IMR-90 (cell line): ENCODE results near the gene ZNF783. TPM values are rescaled to one million over a fixed set of nuclear protein-coding genes. Genes with fewer than 3 reads are reported as not detected.

Source experiments
- ATAC-seq: fragments of 200-7000 bp; cut with Tn5 transposase; 2 replicates; pipeline ENCODE4 v1.9.1; 2020; ENCODE audit warnings: low read depth, mild to moderate bottlenecking, moderate library complexity
- BruUV-seq: library from RNA; stranded (reverse); fragments of 400-500 nt; replicated peaks from 2 replicates; lab custom pipeline; 2021; lab: Mats Ljungman, UMichigan
- CTCF ChIA-PET: fragments of 300-600 bp; formaldehyde crosslinking; extraction: SDS; loops from one replicate; lab custom pipeline; 2021; ENCODE audit warnings: antibody characterized with exemption; lab: Yijun Ruan, JAX
- POLR2A ChIA-PET: fragments of 300-600 bp; sonication (Branson Sonifier 250); formaldehyde crosslinking; loops from one replicate; lab custom pipeline; 2022; ENCODE audit warnings: antibody characterized with exemption; ENCODE audit not compliant: unreplicated experiment; lab: Charles Lee
- DNase-seq: peaks from one replicate; pipeline ENCODE4 v3.0.0; 2013
- H2AFZ ChIP-seq: replicated peaks from 2 replicates; pipeline ENCODE3; 2013; ENCODE audit warnings: low read length, mild to moderate bottlenecking; ENCODE audit not compliant: poor library complexity
- H2AK5ac ChIP-seq: 2 replicates; pipeline ENCODE4 v1.6.1; 2013; ENCODE audit warnings: low read depth, low read length, inconsistent platforms
- H2AK9ac ChIP-seq: replicated peaks from 2 replicates; pipeline ENCODE3; 2013; ENCODE audit warnings: mild to moderate bottlenecking, low read depth, low read length, moderate library complexity; ENCODE audit not compliant: poor library complexity
- H2BK120ac ChIP-seq: 2 replicates; pipeline ENCODE4 v1.6.1; 2013; ENCODE audit warnings: low read depth, low read length, inconsistent platforms
- H2BK15ac ChIP-seq: 3 replicates; pipeline ENCODE4 v1.6.1; 2013; ENCODE audit warnings: low read depth, low read length, inconsistent platforms
- H2BK20ac ChIP-seq: 2 replicates; pipeline ENCODE4 v1.6.1; 2013; ENCODE audit warnings: low read depth, mild to moderate bottlenecking, inconsistent platforms, low read length, moderate library complexity
- H2BK5ac ChIP-seq: 2 replicates; pipeline ENCODE4 v1.6.1; 2013; ENCODE audit warnings: mild to moderate bottlenecking, low read depth, low read length, inconsistent platforms; ENCODE audit not compliant: poor library complexity, severe bottlenecking
- H3K14ac ChIP-seq: replicated peaks from 2 replicates; pipeline ENCODE4 v1.6.1; 2013; ENCODE audit warnings: low read depth, low read length, inconsistent platforms
- H3K18ac ChIP-seq: 2 replicates; pipeline ENCODE4 v1.6.1; 2013; ENCODE audit warnings: low read depth, low read length, control low read depth
- H3K23ac ChIP-seq: 2 replicates; pipeline ENCODE4 v1.6.1; 2013; ENCODE audit warnings: low read depth, low read length, inconsistent platforms
- H3K27ac ChIP-seq: 2 replicates; pipeline ENCODE4 v1.5.1; 2013; ENCODE audit warnings: mild to moderate bottlenecking, control low read depth, low read length; ENCODE audit not compliant: insufficient read depth
- H3K27me3 ChIP-seq: 2 replicates; pipeline ENCODE4 v1.6.1; 2013; ENCODE audit warnings: low read length; ENCODE audit not compliant: control insufficient read depth, insufficient read depth
- H3K36me3 ChIP-seq: 2 replicates; pipeline ENCODE4 v1.6.1; 2013; ENCODE audit warnings: low read length, mixed read lengths; ENCODE audit not compliant: control insufficient read depth, insufficient read depth
- H3K4ac ChIP-seq: 2 replicates; pipeline ENCODE4 v1.6.1; 2013; ENCODE audit warnings: low read depth, low read length, inconsistent platforms
- H3K4me1 ChIP-seq: 2 replicates; pipeline ENCODE4 v1.6.1; 2013; ENCODE audit warnings: low read length, mixed read lengths; ENCODE audit not compliant: control insufficient read depth, insufficient read depth
- H3K4me2 ChIP-seq: 2 replicates; pipeline ENCODE4 v1.6.1; 2013; ENCODE audit warnings: low read depth, mild to moderate bottlenecking, control low read depth, low read length, moderate library complexity
- H3K4me3 ChIP-seq: 2 replicates; pipeline ENCODE4 v1.5.1; 2013; ENCODE audit warnings: low read depth, mild to moderate bottlenecking, control low read depth, low read length, moderate library complexity; ENCODE audit not compliant: insufficient read depth
- H3K56ac ChIP-seq: 2 replicates; pipeline ENCODE4 v1.6.1; 2013; ENCODE audit warnings: low read length, inconsistent platforms; ENCODE audit not compliant: insufficient read depth; ENCODE audit errors: extremely low read depth
- H3K79me1 ChIP-seq, 2 experiments: 2 replicates each; pipeline ENCODE4 v1.6.1; 2013; ENCODE audit warnings: low read length in 2 of 2, inconsistent platforms in 1 of 2, low read depth in 1 of 2
- H3K9ac ChIP-seq: 2 replicates; pipeline ENCODE4 v1.6.1; 2013; ENCODE audit warnings: low read depth, low read length, control low read depth
- H3K9me1 ChIP-seq: 2 replicates; pipeline ENCODE4 v1.6.1; 2013; ENCODE audit warnings: low read length, inconsistent platforms; ENCODE audit not compliant: insufficient read depth
- H3K9me3 ChIP-seq: 2 replicates; pipeline ENCODE4 v1.6.1; 2013; ENCODE audit warnings: low read length; ENCODE audit not compliant: control insufficient read depth, insufficient read depth
- H4K20me1 ChIP-seq: 2 replicates; pipeline ENCODE4 v1.6.1; 2013; ENCODE audit warnings: low read length, inconsistent platforms; ENCODE audit not compliant: insufficient read depth
- H4K5ac ChIP-seq: 2 replicates; pipeline ENCODE4 v1.6.1; 2013; ENCODE audit warnings: mild to moderate bottlenecking, low read depth, low read length, control low read depth
- H4K8ac ChIP-seq, 2 experiments: 2 replicates each; pipeline ENCODE4 v1.6.1; 2013; ENCODE audit warnings: low read depth in 2 of 2, low read length in 2 of 2, control low read depth in 1 of 2, inconsistent platforms in 1 of 2
- H4K91ac ChIP-seq: 2 replicates; pipeline ENCODE4 v1.6.1; 2013; ENCODE audit warnings: low read depth, low read length, inconsistent platforms; ENCODE audit not compliant: insufficient read depth
- BHLHE40 ChIP-seq: fragments of 150-350 bp; IDR thresholded peaks from 2 replicates; pipeline ENCODE4 v1.6.1; 2016; ENCODE audit warnings: mild to moderate bottlenecking, low read depth, low read length
- CEBPB ChIP-seq: IDR thresholded peaks from 2 replicates; pipeline ENCODE4 v1.6.1; 2012; ENCODE audit warnings: low read depth, low read length, improper control_type of control experiment
- CHD1 ChIP-seq: IDR thresholded peaks from 2 replicates; pipeline ENCODE4 v1.6.1; 2012; ENCODE audit warnings: low read depth, low read length, improper control_type of control experiment
- CTCF ChIP-seq: conservative IDR thresholded peaks from 2 replicates; pipeline ENCODE4 v1.5.1; 2012; ENCODE audit warnings: mild to moderate bottlenecking, low read depth, low read length, improper control_type of control experiment
- ELK1 ChIP-seq: fragments of 150-350 bp; IDR thresholded peaks from 2 replicates; pipeline ENCODE4 v1.6.1; 2016; ENCODE audit warnings: low read depth, mild to moderate bottlenecking, low read length, moderate library complexity, borderline replicate concordance
- MAFK ChIP-seq: IDR thresholded peaks from 2 replicates; pipeline ENCODE4 v1.6.1; 2012; ENCODE audit warnings: low read depth, low read length, improper control_type of control experiment
- MAZ ChIP-seq: IDR thresholded peaks from 2 replicates; pipeline ENCODE4 v1.6.1; 2012; ENCODE audit warnings: low read depth, mild to moderate bottlenecking, low read length, improper control_type of control experiment, moderate library complexity, borderline replicate concordance
- MXI1 ChIP-seq: IDR thresholded peaks from 2 replicates; pipeline ENCODE4 v1.6.1; 2012; ENCODE audit warnings: low read depth, mild to moderate bottlenecking, low read length, moderate library complexity, borderline replicate concordance
- NFE2L2 ChIP-seq: fragments of 150-350 bp; IDR thresholded peaks from 2 replicates; pipeline ENCODE4 v1.6.1; 2016; ENCODE audit warnings: low read depth, mild to moderate bottlenecking, low read length
- POLR2A ChIP-seq: IDR thresholded peaks from 2 replicates; pipeline ENCODE4 v1.6.1; 2012; ENCODE audit warnings: mild to moderate bottlenecking, low read depth, low read length
- RAD21 ChIP-seq: IDR thresholded peaks from 2 replicates; pipeline ENCODE4 v1.6.1; 2012; ENCODE audit warnings: low read length, improper control_type of control experiment
- RCOR1 ChIP-seq: IDR thresholded peaks from 2 replicates; pipeline ENCODE4 v1.6.1; 2012; ENCODE audit warnings: mild to moderate bottlenecking, low read length, improper control_type of control experiment; ENCODE audit not compliant: insufficient replicate concordance
- RFX5 ChIP-seq: IDR thresholded peaks from 2 replicates; pipeline ENCODE4 v1.8.0; 2012; ENCODE audit warnings: low read depth, mild to moderate bottlenecking, low read length, moderate library complexity
- SMC3 ChIP-seq: fragments of 150-350 bp; IDR thresholded peaks from 2 replicates; pipeline ENCODE4 v1.6.1; 2016; ENCODE audit warnings: low read depth, mild to moderate bottlenecking, antibody characterized with exemption, low read length, moderate library complexity
- USF2 ChIP-seq: fragments of 150-350 bp; IDR thresholded peaks from 2 replicates; pipeline ENCODE4 v1.6.1; 2017; ENCODE audit warnings: mild to moderate bottlenecking, antibody characterized with exemption, low read length, low read depth
- WGBS, 2 experiments: methylation state at CpG; one replicate each; pipeline versions ENCODE4 v1.1.5 to v1.1.7; 2013; ENCODE audit warnings: missing lambda C conversion rate in 2 of 2; ENCODE audit not compliant: insufficient read length in 1 of 2; ENCODE audit errors: extremely low coverage in 2 of 2; 5-methylcytosine and 5-hydroxymethylcytosine counted together
- dilution Hi-C: fragments of 300-500 bp; cut with HindIII; formaldehyde crosslinking; loops from one replicate; pipeline ENCODE4 v1.14.3; 2018; ENCODE audit warnings: low sequenced_read_pairs; ENCODE audit not compliant: unreplicated experiment
- in situ Hi-C: fragments of 300-500 bp; cut with MboI; formaldehyde crosslinking; loops from 3 replicates; pipeline ENCODE4 v1.14.3; 2019; ENCODE audit warnings: low sequenced_read_pairs, inconsistent platforms, mixed read lengths
- intact Hi-C: fragments of 100-400 bp; cut with micrococcal nuclease; formaldehyde crosslinking; loops from 2 replicates; pipeline ENCODE4 v1.10.0; 2022
- polyA plus RNA-seq, 3 experiments: library from polyadenylated mRNA; depleted of rRNA; stranded (reverse); fragments of >200 nt; gene quantifications; 2 replicates each; pipeline ENCODE4 v1.2.3, GENCODE V29; 2012; ENCODE audit warnings: low replicate concordance in 1 of 3
- total RNA-seq: library from RNA; depleted of rRNA; stranded (reverse); fragments of >200 nt; gene quantifications from 2 replicates; pipeline ENCODE4 v1.2.3, GENCODE V29; 2012

ZNF783 gene
- total and polyA plus RNA-seq, 2 of the 4 experiments (the other 2 are of a cell fraction): 2.3 to 7.2 TPM

- no peak for TF ChIP-seq CTCF
- no peak for TF ChIP-seq POLR2A
- TF ChIP-seq RAD21: no peak
- TF ChIP-seq ELK1: no peak
- no peak for TF ChIP-seq NFE2L2
- TF ChIP-seq MAZ: no peak
- no peak for TF ChIP-seq MAFK
- no peak for TF ChIP-seq RCOR1
- TF ChIP-seq BHLHE40: no peak
- TF ChIP-seq CEBPB: no peak
- TF ChIP-seq USF2: no peak
- no peak for TF ChIP-seq SMC3
- TF ChIP-seq RFX5: no peak
- no peak for TF ChIP-seq MXI1
- no peak for TF ChIP-seq CHD1
- no peak overlapping the region for H2BK15ac ChIP-seq
- H2BK120ac ChIP-seq: peak overlapping the region; percentile 67; the same call in 1 of the 2 replicates
- ChIA-PET POLR2A (no interaction called here), CTCF (interaction anchor here (0.7 to 2.2 kb wide), 4 partner anchors 9 to 256 kb away, joined by 3 to 12 read pairs (median 4); no protein-coding TSS in a partner anchor)
- ATAC-seq (peak; percentile 64), DNase-seq (peak; percentile 21)
- dilution Hi-C loops (no loop called here), intact Hi-C loops (loop anchor here (10.0 kb wide), 1 partner anchor 53 kb away; no protein-coding TSS in a partner anchor), in situ Hi-C loops (no loop called here)
- no peaks in the 10 kb centered on the region for H3K36me3 ChIP-seq
- H4K20me1 ChIP-seq: no peaks in the 10 kb centered on the region
- H3K9ac ChIP-seq: peak overlapping the region; percentile 21; the same call in 1 of the 2 replicates
- no TSS peak for BruUV-seq
- no peaks in the 10 kb centered on the region for H3K4me1 ChIP-seq
- no peak overlapping the region for H3K23ac ChIP-seq
- H2AFZ ChIP-seq: peak overlapping the region; percentile 81
- peak overlapping the region; percentile 34 for H4K5ac ChIP-seq
- peak overlapping the region; percentile 34; the same call in 1 of the 2 replicates for H3K4me3 ChIP-seq
- peaks cover 6% of the 10 kb centered on the region for H3K27me3 ChIP-seq
- no peak overlapping the region for H2BK5ac ChIP-seq
- WGBS, 2 experiments: 100% methylated on average over 1 of the region's 5 CpGs; no CpG with 5 or more reads in 1 of the 2 experiments
- no peaks in the 10 kb centered on the region for H3K9me3 ChIP-seq
- no peak overlapping the region for H2AK5ac ChIP-seq
- peak overlapping the region; percentile 85 for H3K4me2 ChIP-seq
- H3K9me1 ChIP-seq: no peaks in the 10 kb centered on the region
- no peak overlapping the region for H3K4ac ChIP-seq
- peak overlapping the region in 1 of 2 experiments; percentile 4; a peak in 1 of 4 replicates for H4K8ac ChIP-seq
- H3K14ac ChIP-seq: no peak overlapping the region; the same call in 1 of the 2 replicates
- peak overlapping the region; percentile 9; the same call in 1 of the 2 replicates for H3K27ac ChIP-seq
- no peak overlapping the region for H2BK20ac ChIP-seq
- H3K56ac ChIP-seq: no peak overlapping the region
- no peak overlapping the region; the same call in 1 of the 2 replicates for H3K18ac ChIP-seq
- no peaks in the 10 kb centered on the region for H3K79me1 ChIP-seq
- no peak overlapping the region for H4K91ac ChIP-seq
- H2AK9ac ChIP-seq: no peak overlapping the region
Observed at GRCh38 chr7:149321978-149322541, 60.1 kb downstream of the ZNF783 start.
